Measurements from ENCODE around the gene ZNF574.

ZNF574 gene

GRCh38 chr19:42092350-42092749 lies 16.4 kb downstream of the ZNF574 start:
- peaks cover 55% of the 10 kb centered on the region for H3K4me1 Mint-ChIP-seq
- H3K27me3 Mint-ChIP-seq (ENCODE audit: low read depth, poor library complexity), result peaks cover 34% of the 10 kb centered on the region
- no peak for DNase-seq
- no peaks in the 10 kb centered on the region for H3K9me3 Mint-ChIP-seq
- no peak overlapping the region for H3K4me3 Mint-ChIP-seq
- H3K36me3 Mint-ChIP-seq (ENCODE audit: low read depth), result no peaks in the 10 kb centered on the region
- TF ChIP-seq, protein P1, sequence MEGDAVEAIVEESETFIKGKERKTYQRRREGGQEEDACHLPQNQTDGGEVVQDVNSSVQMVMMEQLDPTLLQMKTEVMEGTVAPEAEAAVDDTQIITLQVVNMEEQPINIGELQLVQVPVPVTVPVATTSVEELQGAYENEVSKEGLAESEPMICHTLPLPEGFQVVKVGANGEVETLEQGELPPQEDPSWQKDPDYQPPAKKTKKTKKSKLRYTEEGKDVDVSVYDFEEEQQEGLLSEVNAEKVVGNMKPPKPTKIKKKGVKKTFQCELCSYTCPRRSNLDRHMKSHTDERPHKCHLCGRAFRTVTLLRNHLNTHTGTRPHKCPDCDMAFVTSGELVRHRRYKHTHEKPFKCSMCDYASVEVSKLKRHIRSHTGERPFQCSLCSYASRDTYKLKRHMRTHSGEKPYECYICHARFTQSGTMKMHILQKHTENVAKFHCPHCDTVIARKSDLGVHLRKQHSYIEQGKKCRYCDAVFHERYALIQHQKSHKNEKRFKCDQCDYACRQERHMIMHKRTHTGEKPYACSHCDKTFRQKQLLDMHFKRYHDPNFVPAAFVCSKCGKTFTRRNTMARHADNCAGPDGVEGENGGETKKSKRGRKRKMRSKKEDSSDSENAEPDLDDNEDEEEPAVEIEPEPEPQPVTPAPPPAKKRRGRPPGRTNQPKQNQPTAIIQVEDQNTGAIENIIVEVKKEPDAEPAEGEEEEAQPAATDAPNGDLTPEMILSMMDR (IDR thresholded peaks at IDR 0.05), result peak; percentile 19
- H3K27ac Mint-ChIP-seq, result no peak overlapping the region

- no peak for DNase-seq
- H3K36me3 Mint-ChIP-seq (ENCODE audit: low read depth), result no peaks in the 10 kb centered on the region
- H3K4me1 Mint-ChIP-seq, result peaks cover 45% of the 10 kb centered on the region
- no peaks in the 10 kb centered on the region for H3K9me3 Mint-ChIP-seq
- H3K27ac Mint-ChIP-seq, result no peak overlapping the region
- TF ChIP-seq, protein P1 (IDR thresholded peaks at IDR 0.05), result no peak
- H3K4me3 Mint-ChIP-seq, result no peak overlapping the region
- H3K27me3 Mint-ChIP-seq (ENCODE audit: low read depth, poor library complexity), result peaks cover 36% of the 10 kb centered on the region
Measured at GRCh38 chr19:42093505-42093904, 17.5 kb downstream of the ZNF574 start.

- DNase-seq, result no peak
- TF ChIP-seq, protein P1 (IDR thresholded peaks at IDR 0.05), result no peak
- Mint-ChIP-seq H3K27ac (no peak overlapping the region), H3K4me3 (no peak overlapping the region), H3K36me3 (ENCODE audit: low read depth) (no peaks in the 10 kb centered on the region), H3K4me1 (peaks cover 41% of the 10 kb centered on the region), H3K9me3 (no peaks in the 10 kb centered on the region), H3K27me3 (ENCODE audit: low read depth, poor library complexity) (peaks cover 36% of the 10 kb centered on the region)
Measured at GRCh38 chr19:42093926-42094325, 18.0 kb downstream of the ZNF574 start.

DNA sequence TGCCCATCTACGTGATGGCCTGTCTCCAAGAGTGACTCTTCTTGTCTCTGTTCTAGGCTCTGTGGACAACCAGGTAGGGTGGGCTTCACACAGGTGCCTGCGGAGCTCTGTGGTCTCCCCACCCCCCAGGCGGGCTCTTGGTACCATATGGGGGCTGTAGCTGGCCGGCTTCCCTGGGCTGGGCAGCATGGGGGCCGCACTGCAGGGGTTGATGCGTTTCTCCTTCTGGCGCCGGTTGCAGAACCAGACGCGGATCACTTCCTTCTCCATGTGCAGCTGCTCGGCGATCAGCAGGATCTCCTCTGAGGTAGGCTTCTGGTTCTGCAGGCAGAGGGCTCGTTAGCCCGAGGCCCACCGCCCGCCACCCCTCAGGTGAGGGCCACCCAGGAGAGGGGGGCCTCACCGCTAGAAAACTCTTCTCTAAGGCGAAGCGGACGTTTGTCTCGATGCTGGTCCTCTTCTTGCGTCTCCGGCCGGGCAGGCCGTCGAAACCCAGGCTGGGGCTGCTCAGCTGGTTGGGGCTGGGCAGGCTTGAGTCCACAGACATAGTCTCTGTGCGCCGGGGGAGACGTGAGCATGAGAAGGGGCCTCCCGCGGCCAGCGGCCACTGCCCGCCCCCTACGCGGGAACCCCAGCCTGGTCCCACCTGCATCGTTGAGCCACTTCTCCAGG lies 19.3 kb downstream of the ZNF574 start:
- TF ChIP-seq, protein P1 (IDR thresholded peaks at IDR 0.05), result no peak
- Mint-ChIP-seq H3K36me3 (ENCODE audit: low read depth) (no peaks in the 10 kb centered on the region), H3K27me3 (ENCODE audit: low read depth, poor library complexity) (peaks cover 34% of the 10 kb centered on the region), H3K4me3 (no peak overlapping the region), H3K4me1 (peaks cover 32% of the 10 kb centered on the region), H3K27ac (peak overlapping the region; percentile 64), H3K9me3 (no peaks in the 10 kb centered on the region)
- DNase-seq, result no peak

- Mint-ChIP-seq H3K4me3 (no peak overlapping the region), H3K27ac (no peak overlapping the region), H3K27me3 (ENCODE audit: low read depth, poor library complexity) (peaks cover 34% of the 10 kb centered on the region), H3K4me1 (peaks cover 26% of the 10 kb centered on the region), H3K9me3 (no peaks in the 10 kb centered on the region), H3K36me3 (ENCODE audit: low read depth) (no peaks in the 10 kb centered on the region)
- TF ChIP-seq, protein P1 (IDR thresholded peaks at IDR 0.05), result no peak
- peak; percentile 82 for DNase-seq
Measured at GRCh38 chr19:42095814-42096230, 19.9 kb downstream of the ZNF574 start.

- H3K4me3 Mint-ChIP-seq, result no peak overlapping the region
Measured at GRCh38 chr19:42096255-42096837, 20.4 kb downstream of the ZNF574 start.

More at GRCh38 chr19:42096255-42096837, 20.4 kb downstream of the ZNF574 start:
- Mint-ChIP-seq H3K27me3 (ENCODE audit: low read depth, poor library complexity) (peaks cover 34% of the 10 kb centered on the region), H3K36me3 (ENCODE audit: low read depth) (no peaks in the 10 kb centered on the region), H3K4me1 (peaks cover 23% of the 10 kb centered on the region), H3K9me3 (no peaks in the 10 kb centered on the region), H3K27ac (no peak overlapping the region)
- TF ChIP-seq, protein P1 (IDR thresholded peaks at IDR 0.05), result no peak
- no peak for DNase-seq
